ENCODE measurements around the gene PSORS1C2. TPM values are rescaled to one million over a fixed set of nuclear protein-coding genes. Genes with fewer than 3 reads are reported as not detected.

PSORS1C2 gene
- total and polyA plus RNA-seq, 2 experiments from 2014 or later, result not detected

GRCh38 chr6:31112478-31112877, 26.4 kb downstream of the PSORS1C2 start, which contains the start of gene C6orf15:
Gene C6orf15, minus strand, starts transcription at chr6:31112575. Its CDS starts 20 bp downstream, at chr6:31112555.
- no peaks in the 10 kb centered on the region for H3K79me2 ChIP-seq
- no peaks in the 10 kb centered on the region for H3K9me2 ChIP-seq (replicated peaks; ENCODE audit: insufficient read depth)
- 91% methylated on average over 5 of the region's 5 CpGs for WGBS (ENCODE audit: low lambda C conversion rate, missing lambda C conversion rate)
- H4K20me1 ChIP-seq (ENCODE audit: insufficient read depth, poor library complexity, severe bottlenecking), result no peaks in the 10 kb centered on the region
- H3K27ac ChIP-seq, result no peak within 1 kb of the TSS
- no peak within 1 kb of the TSS for H3K4me3 ChIP-seq
- peak; percentile 2 for DNase-seq (ENCODE audit: low spot score)
- no peaks in the 10 kb centered on the region for H3K27me3 ChIP-seq
- no peak within 1 kb of the TSS for H2AFZ ChIP-seq
- peaks cover 18% of the 10 kb centered on the region for H3K4me1 ChIP-seq (ENCODE audit: insufficient read depth)
- TF ChIP-seq EZH2 (IDR thresholded peaks at IDR 0.05; ENCODE audit: borderline replicate concordance) (no peak), EZH2phosphoT487 (IDR thresholded peaks at IDR 0.05; ENCODE audit: low read depth, severe bottlenecking, unreplicated experiment) (no peak), CTCF (IDR thresholded peaks at IDR 0.05; ENCODE audit: poor library complexity) (no peak)
- no peaks in the 10 kb centered on the region for H3K36me3 ChIP-seq (replicated peaks; ENCODE audit: insufficient read depth, low read depth)
- H3K9me3 ChIP-seq (ENCODE audit: low read depth), result no peaks in the 10 kb centered on the region
- H3K4me2 ChIP-seq, result no peak within 1 kb of the TSS

GRCh38 chr6:31111712-31112111, 27.2 kb downstream of the PSORS1C2 start:
- TF ChIP-seq CTCF (IDR thresholded peaks at IDR 0.05; ENCODE audit: poor library complexity) (no peak), EZH2phosphoT487 (IDR thresholded peaks at IDR 0.05; ENCODE audit: low read depth, severe bottlenecking, unreplicated experiment) (no peak), EZH2 (IDR thresholded peaks at IDR 0.05; ENCODE audit: borderline replicate concordance) (no peak)
- Histone ChIP-seq H3K9me3 (ENCODE audit: low read depth) (no peaks in the 10 kb centered on the region), H3K4me1 (ENCODE audit: insufficient read depth) (peaks cover 18% of the 10 kb centered on the region), H3K79me2 (no peaks in the 10 kb centered on the region), H3K4me3 (no peak overlapping the region), H2AFZ (no peak overlapping the region), H3K27ac (no peak overlapping the region), H3K36me3 (replicated peaks; ENCODE audit: insufficient read depth, low read depth) (no peaks in the 10 kb centered on the region), H3K9me2 (replicated peaks; ENCODE audit: insufficient read depth) (no peaks in the 10 kb centered on the region), H3K27me3 (no peaks in the 10 kb centered on the region), H4K20me1 (ENCODE audit: insufficient read depth, poor library complexity, severe bottlenecking) (no peaks in the 10 kb centered on the region), H3K4me2 (no peak overlapping the region)
- 95% methylated on average over 13 of the region's 13 CpGs for WGBS (ENCODE audit: low lambda C conversion rate, missing lambda C conversion rate)
- DNase-seq (ENCODE audit: low spot score), result no peak

- no peaks in the 10 kb centered on the region for H3K9me3 ChIP-seq (ENCODE audit: low read depth)
- H3K79me2 ChIP-seq, result no peaks in the 10 kb centered on the region
- H3K36me3 ChIP-seq (replicated peaks; ENCODE audit: insufficient read depth, low read depth), result no peaks in the 10 kb centered on the region
- DNase-seq (ENCODE audit: low spot score), result peak; percentile 3
- no peaks in the 10 kb centered on the region for H3K27me3 ChIP-seq
- TF ChIP-seq EZH2 (IDR thresholded peaks at IDR 0.05; ENCODE audit: borderline replicate concordance) (no peak), EZH2phosphoT487 (IDR thresholded peaks at IDR 0.05; ENCODE audit: low read depth, severe bottlenecking, unreplicated experiment) (no peak), CTCF (IDR thresholded peaks at IDR 0.05; ENCODE audit: poor library complexity) (no peak)
- H3K4me2 ChIP-seq, result no peak overlapping the region
- H3K4me1 ChIP-seq (ENCODE audit: insufficient read depth), result peaks cover 18% of the 10 kb centered on the region
- H2AFZ ChIP-seq, result no peak overlapping the region
- no peaks in the 10 kb centered on the region for H4K20me1 ChIP-seq (ENCODE audit: insufficient read depth, poor library complexity, severe bottlenecking)
- peak overlapping the region; percentile 48 for H3K27ac ChIP-seq
- no peak overlapping the region for H3K4me3 ChIP-seq
- H3K9me2 ChIP-seq (replicated peaks; ENCODE audit: insufficient read depth), result no peaks in the 10 kb centered on the region
- WGBS (ENCODE audit: low lambda C conversion rate, missing lambda C conversion rate), result 66% methylated on average over 11 of the region's 11 CpGs
Observed at GRCh38 chr6:31110825-31111582, 27.9 kb downstream of the PSORS1C2 start.

All from hepatocyte (in vitro differentiated cells).